Mucosa of descending colon (tissue), 3 donors: ENCODE measurements around the gene SAFB2. TPM values are rescaled to one million over a fixed set of nuclear protein-coding genes. Genes with fewer than 3 reads are reported as not detected.

Experiments
- ATAC-seq: fragments of 200-7000 bp; cut with Tn5 transposase; one replicate; pipeline ENCODE4 v1.9.1; 2020; ENCODE audit warnings: mild to moderate bottlenecking, moderate library complexity
- DNase-seq, 3 donors: peaks; one replicate each; pipeline ENCODE4 v3.0.0-alpha.2; 2020
- H3K36me3 ChIP-seq: fragments of 200-600 bp; one replicate; pipeline ENCODE4 v1.8.0; 2021; ENCODE audit warnings: low read depth, mild to moderate bottlenecking
- H3K4me1 ChIP-seq: fragments of 200-600 bp; one replicate; pipeline ENCODE4 v1.8.0; 2021; ENCODE audit warnings: low read depth, mild to moderate bottlenecking
- H3K4me3 ChIP-seq: fragments of 200-600 bp; one replicate; pipeline ENCODE4 v1.8.0; 2021; ENCODE audit warnings: mild to moderate bottlenecking
- H3K9me3 ChIP-seq: fragments of 200-600 bp; one replicate; pipeline ENCODE4 v1.8.0; 2021; ENCODE audit warnings: mild to moderate bottlenecking
- intact Hi-C, 2 donors: fragments of 100-400 bp; cut with DNase I in 1 of 2; cut with micrococcal nuclease in 1 of 2; formaldehyde crosslinking; loops; one replicate each; pipeline versions ENCODE4 v1.11.0 to v1.11.1; 2022; cut with DNase I, micrococcal nuclease
- total RNA-seq, 3 donors: library from RNA; stranded (reverse); fragmentation: NEBNext Ultra II Directional in 2 of 3; extraction: Animal tissue kit (Norgen Biotek cat#: 25700) in 2 of 3; gene quantifications; one replicate each; pipeline versions ENCODE4 v1.2.1 to v1.2.4, GENCODE V29; 2021 to 2023
- TF ChIP-seq, protein P1 (sequence below): fragments of 200-600 bp; IDR thresholded peaks from one replicate; pipeline ENCODE4 v1.8.0; 2022; ENCODE audit warnings: antibody characterized with exemption, mild to moderate bottlenecking
- donor health status: DM: no; HTN: no; CAD: no; lungs with moderate emphysema.
- donor health status: DM: no; HTN: no; CAD: no.
- donor health status: DM: no; HTN: yes; CAD: no.

The SAFB2 gene
- total RNA-seq, 3 donors from 2014 or later = 66.7 to 122 (median 102) TPM

DNA sequence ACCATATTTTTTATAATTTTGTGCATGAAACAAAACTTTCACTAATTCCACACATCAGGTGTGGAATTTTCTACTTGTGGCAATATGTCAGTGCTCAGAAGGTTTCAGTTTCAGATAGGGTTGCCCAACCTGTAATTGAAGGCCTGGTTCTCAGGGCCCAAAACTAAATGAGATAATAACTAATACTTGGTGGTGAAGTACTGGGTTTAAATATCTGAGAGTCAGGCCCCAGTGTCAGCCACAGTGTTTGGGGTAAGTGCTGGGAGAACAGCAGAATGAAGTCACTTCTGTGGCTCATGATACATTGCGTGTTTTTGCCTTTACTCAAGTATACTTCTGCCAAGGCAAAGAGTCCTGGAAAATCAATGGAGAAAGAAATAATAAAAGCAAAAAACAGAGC lies 5.9 kb upstream of the SAFB2 start:
- TF ChIP-seq, protein P1, sequence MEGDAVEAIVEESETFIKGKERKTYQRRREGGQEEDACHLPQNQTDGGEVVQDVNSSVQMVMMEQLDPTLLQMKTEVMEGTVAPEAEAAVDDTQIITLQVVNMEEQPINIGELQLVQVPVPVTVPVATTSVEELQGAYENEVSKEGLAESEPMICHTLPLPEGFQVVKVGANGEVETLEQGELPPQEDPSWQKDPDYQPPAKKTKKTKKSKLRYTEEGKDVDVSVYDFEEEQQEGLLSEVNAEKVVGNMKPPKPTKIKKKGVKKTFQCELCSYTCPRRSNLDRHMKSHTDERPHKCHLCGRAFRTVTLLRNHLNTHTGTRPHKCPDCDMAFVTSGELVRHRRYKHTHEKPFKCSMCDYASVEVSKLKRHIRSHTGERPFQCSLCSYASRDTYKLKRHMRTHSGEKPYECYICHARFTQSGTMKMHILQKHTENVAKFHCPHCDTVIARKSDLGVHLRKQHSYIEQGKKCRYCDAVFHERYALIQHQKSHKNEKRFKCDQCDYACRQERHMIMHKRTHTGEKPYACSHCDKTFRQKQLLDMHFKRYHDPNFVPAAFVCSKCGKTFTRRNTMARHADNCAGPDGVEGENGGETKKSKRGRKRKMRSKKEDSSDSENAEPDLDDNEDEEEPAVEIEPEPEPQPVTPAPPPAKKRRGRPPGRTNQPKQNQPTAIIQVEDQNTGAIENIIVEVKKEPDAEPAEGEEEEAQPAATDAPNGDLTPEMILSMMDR = no peak
- intact Hi-C loops = no loop called here
- peaks cover 53% of the 10 kb centered on the region for H3K4me1 ChIP-seq
- no peak for DNase-seq
- H3K4me3 ChIP-seq = no peak overlapping the region
- H3K9me3 ChIP-seq = no peaks in the 10 kb centered on the region
- peaks cover 8% of the 10 kb centered on the region for H3K36me3 ChIP-seq
- no peak for ATAC-seq

DNA sequence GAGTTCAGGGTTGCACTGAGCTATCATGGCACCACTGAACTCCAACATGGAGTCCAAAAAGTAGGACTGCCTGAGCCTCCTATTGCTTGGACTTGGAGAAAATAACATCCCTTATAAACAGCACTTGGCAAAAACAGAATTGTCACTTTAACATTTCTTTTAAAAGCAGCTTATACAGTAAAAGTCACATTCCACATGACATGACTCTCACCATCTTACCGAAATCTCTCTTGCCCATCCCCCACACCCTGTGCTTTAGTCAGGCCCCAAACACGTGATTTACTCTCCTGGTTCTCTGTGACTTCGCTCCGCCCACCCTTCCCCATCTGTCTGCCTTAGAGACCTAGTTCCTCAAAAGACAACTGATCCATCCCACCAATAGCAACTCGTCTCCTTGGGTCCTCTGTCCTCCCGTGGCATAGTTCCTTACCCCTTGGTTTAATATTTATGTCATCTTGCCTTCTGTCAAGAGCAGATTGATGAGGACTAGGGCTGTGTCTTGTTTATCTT lies 4.9 kb upstream of the SAFB2 start:
- H3K9me3 ChIP-seq = no peaks in the 10 kb centered on the region
- DNase-seq = peak; percentile 38 to 74 (median 63)
- no peak overlapping the region for H3K4me3 ChIP-seq
- H3K36me3 ChIP-seq = peaks cover 8% of the 10 kb centered on the region
- H3K4me1 ChIP-seq = peaks cover 45% of the 10 kb centered on the region
- no peak for ATAC-seq
- TF ChIP-seq, protein P1 = no peak
- intact Hi-C loops = no loop called here

DNA sequence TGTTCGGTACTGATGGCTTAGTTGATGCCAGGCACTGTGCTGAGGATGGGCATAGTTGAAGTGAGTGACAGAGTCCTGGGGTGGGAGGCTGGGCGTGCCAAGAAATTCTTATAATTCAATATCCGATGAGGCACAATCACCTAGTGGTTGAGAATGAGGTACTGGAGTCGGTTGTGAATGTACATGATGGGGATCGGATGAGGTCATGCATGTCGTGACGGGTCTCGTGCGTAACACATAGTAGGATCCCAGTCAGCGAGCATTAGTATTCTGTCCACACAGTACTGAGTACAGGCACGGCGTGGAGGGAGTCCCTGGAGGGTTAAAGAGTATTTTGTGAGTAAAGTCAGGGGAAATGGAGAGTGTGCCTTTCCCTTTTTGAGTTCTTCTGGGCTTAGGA lies 3.1 kb upstream of the SAFB2 start:
- Histone ChIP-seq H3K36me3 (peaks cover 8% of the 10 kb centered on the region), H3K4me3 (no peak overlapping the region), H3K9me3 (no peaks in the 10 kb centered on the region), H3K4me1 (peaks cover 51% of the 10 kb centered on the region)
- no peak for DNase-seq
- intact Hi-C loops = no loop called here
- TF ChIP-seq, protein P1 = no peak
- no peak for ATAC-seq

DNA sequence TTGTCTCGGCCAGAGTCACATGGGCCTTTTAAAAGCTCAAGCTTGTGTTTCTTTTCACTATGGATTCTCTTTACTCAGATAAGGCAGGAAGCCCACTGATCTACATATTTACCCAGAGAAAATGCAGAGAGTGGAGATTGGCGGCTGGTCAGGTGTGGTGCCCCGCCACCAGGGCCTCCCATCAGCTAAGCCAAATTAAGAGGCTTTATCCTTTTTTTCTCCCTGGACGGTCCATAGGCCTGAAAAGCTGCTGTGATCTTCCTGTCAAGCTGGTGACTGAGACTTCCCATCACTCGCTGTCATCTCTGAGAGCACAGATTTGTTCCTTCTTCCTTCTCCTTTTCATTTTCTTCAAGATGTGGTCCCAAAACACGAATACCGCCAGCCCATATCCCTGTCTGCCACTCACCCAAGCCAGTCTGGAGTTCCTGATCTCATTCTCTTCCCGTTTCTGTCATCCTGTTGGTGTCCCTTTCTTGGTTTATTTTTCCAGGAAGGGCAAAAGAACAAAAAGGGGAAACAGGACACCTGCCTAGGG lies 2.2 kb upstream of the SAFB2 start:
- Histone ChIP-seq H3K4me3 (no peak overlapping the region), H3K4me1 (peaks cover 56% of the 10 kb centered on the region), H3K9me3 (no peaks in the 10 kb centered on the region), H3K36me3 (peaks cover 8% of the 10 kb centered on the region)
- intact Hi-C loops = no loop called here
- DNase-seq = no peak
- ATAC-seq = no peak
- TF ChIP-seq, protein P1 = no peak

DNA sequence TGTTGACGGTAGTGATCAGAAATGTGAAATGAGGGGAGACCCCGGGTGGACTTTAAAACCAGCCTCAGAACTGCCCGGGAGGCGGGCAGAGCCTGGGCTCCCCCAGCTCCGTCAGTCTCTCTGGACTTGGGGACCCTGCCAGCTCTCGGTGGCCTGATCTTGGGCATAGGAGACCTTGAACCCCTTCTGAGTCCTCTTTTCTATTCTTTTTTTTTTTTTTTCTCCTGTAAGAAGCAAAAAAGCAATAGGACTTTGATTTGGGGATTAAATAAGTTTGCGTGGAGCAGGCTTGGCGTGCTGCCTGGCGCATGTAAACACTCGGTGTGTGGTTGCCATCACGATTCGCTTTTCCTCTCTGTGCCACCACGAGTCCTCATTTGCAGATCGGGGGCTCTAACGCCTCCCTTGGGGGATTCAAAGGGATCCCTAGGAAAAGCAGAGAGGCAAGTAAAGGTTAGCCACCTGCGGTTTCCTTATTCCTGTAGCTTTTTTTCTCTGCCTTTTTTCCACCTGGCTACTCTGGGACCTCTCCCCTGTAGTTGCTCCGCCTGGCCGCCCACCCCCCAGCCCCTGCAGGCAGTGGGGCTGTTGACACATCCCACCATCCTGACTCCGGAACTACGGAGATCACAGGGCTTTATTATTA lies 1.6 kb upstream of the SAFB2 start:
- H3K4me1 ChIP-seq = peaks cover 56% of the 10 kb centered on the region
- peak overlapping the region; percentile 99 for H3K4me3 ChIP-seq
- ATAC-seq = no peak
- no peaks in the 10 kb centered on the region for H3K9me3 ChIP-seq
- H3K36me3 ChIP-seq = peaks cover 8% of the 10 kb centered on the region
- peak in 2 of 3 donors; percentile 55 to 65 for DNase-seq
- intact Hi-C loops = no loop called here
- TF ChIP-seq, protein P1 = no peak
